ENCODE results near the gene EIF3I. TPM values are rescaled to one million over a fixed set of nuclear protein-coding genes. Genes with fewer than 3 reads are reported as not detected.

Gene EIF3I
- total and polyA plus RNA-seq, 2 of the 13 experiments (the other 11 are each of a cell fraction or from before 2014, with no cell fraction given): 210 to 223 TPM

GRCh38 chr1:32247983-32248889, 26.0 kb downstream of the EIF3I start (continued):
- no peak for TF ChIP-seq NR3C1 (CRISPR knock-in tag; IDR thresholded peaks at IDR 0.05)
- no peak for TF ChIP-seq ZNF414 (CRISPR knock-in tag; IDR thresholded peaks at IDR 0.05)
- no peak for TF ChIP-seq HCFC1 (IDR thresholded peaks at IDR 0.05; ENCODE audit: low read depth, low read length)
- TF ChIP-seq HDAC1 (CRISPR knock-in tag; IDR thresholded peaks at IDR 0.05): peak; percentile 56
- TF ChIP-seq NFE2L2 (IDR thresholded peaks at IDR 0.05; ENCODE audit: low read length): no peak
- TF ChIP-seq FOXC1 (CRISPR knock-in tag; IDR thresholded peaks at IDR 0.05; ENCODE audit: borderline replicate concordance): no peak; the same call in 1 of the 2 replicates
- no peak for TF ChIP-seq SNAI1 (CRISPR knock-in tag; IDR thresholded peaks at IDR 0.05; ENCODE audit: borderline replicate concordance)
- TF ChIP-seq MTA1 (CRISPR knock-in tag; IDR thresholded peaks at IDR 0.05; ENCODE audit: borderline replicate concordance): no peak
- no peak for TF ChIP-seq NFIB (CRISPR knock-in tag; IDR thresholded peaks at IDR 0.05; ENCODE audit: borderline replicate concordance)
- no peak for TF ChIP-seq HNRNPH1 (optimal IDR thresholded peaks at IDR 0.05; ENCODE audit: low read depth, low read length)
- TF ChIP-seq ETV6 (CRISPR knock-in tag; conservative IDR thresholded peaks at IDR 0.05): peak; percentile 37; the same call in 1 of the 2 replicates
- no peak for TF ChIP-seq FLYWCH1 (CRISPR knock-in tag; IDR thresholded peaks at IDR 0.05)
- TF ChIP-seq MEIS2 (CRISPR knock-in tag; IDR thresholded peaks at IDR 0.05): peak; percentile 69; the same call in 1 of the 2 replicates
- no peak for TF ChIP-seq MAFK (conservative IDR thresholded peaks at IDR 0.05 in 1 of 2, IDR thresholded peaks at IDR 0.05 in 1 of 2; ENCODE audit: low read length in 2 of 2)
- 0 out of 2 replicates have a peak, but pooled peaks have one; percentile 36 for TF ChIP-seq ZNF580 (CRISPR knock-in tag; IDR thresholded peaks at IDR 0.05; ENCODE audit: borderline replicate concordance, low read depth)
- TF ChIP-seq YEATS4 (CRISPR knock-in tag; IDR thresholded peaks at IDR 0.05; ENCODE audit: borderline replicate concordance): no peak
- no peak for TF ChIP-seq ZNF407 (CRISPR knock-in tag; IDR thresholded peaks at IDR 0.05; ENCODE audit: not compliant biosample characterization)
- peak; percentile 76; the same call in 1 of the 2 replicates for TF ChIP-seq DNMT1 (CRISPR knock-in tag; IDR thresholded peaks at IDR 0.05)
- TF ChIP-seq ZSCAN30 (CRISPR knock-in tag; IDR thresholded peaks at IDR 0.05): no peak
- no peak for TF ChIP-seq THAP7 (CRISPR knock-in tag; IDR thresholded peaks at IDR 0.05)

Measured in HepG2 (cell line).